Measurements from ENCODE around the gene TRIM63. TPM values are rescaled to one million over a fixed set of nuclear protein-coding genes. Genes with fewer than 3 reads are reported as not detected.

The TRIM63 gene
- total RNA-seq, 1 donor from 2014 or later: not detected

GRCh38 chr1:26079960-26080814 is 12.8 kb upstream of the TRIM63 start:
- no peaks in the 10 kb centered on the region for H3K27me3 ChIP-seq
- no peaks in the 10 kb centered on the region for H3K4me1 ChIP-seq
- no peaks in the 10 kb centered on the region for H3K36me3 ChIP-seq
- DNase-seq (ENCODE audit: extremely low spot score in 2 of 2): no peak
- TF ChIP-seq POLR2AphosphoS5 (IDR thresholded peaks at IDR 0.05; ENCODE audit: insufficient read depth in 1 of 2, low read depth in 1 of 2) (no peak), CTCF (IDR thresholded peaks at IDR 0.05) (no peak), POLR2A (IDR thresholded peaks at IDR 0.05) (no peak)
- H3K27ac ChIP-seq: no peak overlapping the region
- no peaks in the 10 kb centered on the region for H3K9me3 ChIP-seq
- intact Hi-C loops (cut with DNase I): no loop called here
- H3K4me3 ChIP-seq: no peak overlapping the region

- Histone ChIP-seq H3K9me3 (no peaks in the 10 kb centered on the region), H3K27ac (no peak overlapping the region), H3K4me1 (no peaks in the 10 kb centered on the region), H3K36me3 (no peaks in the 10 kb centered on the region), H3K4me3 (no peak overlapping the region), H3K27me3 (no peaks in the 10 kb centered on the region)
- DNase-seq (ENCODE audit: extremely low spot score in 2 of 2): no peak
- intact Hi-C loops (cut with DNase I): no loop called here
- TF ChIP-seq POLR2A (IDR thresholded peaks at IDR 0.05) (no peak), POLR2AphosphoS5 (IDR thresholded peaks at IDR 0.05; ENCODE audit: insufficient read depth in 1 of 2, low read depth in 1 of 2) (no peak), CTCF (IDR thresholded peaks at IDR 0.05) (no peak)
Observed at GRCh38 chr1:26079178-26079563, 11.7 kb upstream of the TRIM63 start.

- no peak for TF ChIP-seq POLR2AphosphoS5 (IDR thresholded peaks at IDR 0.05; ENCODE audit: insufficient read depth in 1 of 2, low read depth in 1 of 2)
- TF ChIP-seq CTCF (IDR thresholded peaks at IDR 0.05): no peak
- no peaks in the 10 kb centered on the region for H3K4me1 ChIP-seq
- no peaks in the 10 kb centered on the region for H3K9me3 ChIP-seq
- intact Hi-C loops (cut with DNase I): no loop called here
- no peak for DNase-seq (ENCODE audit: extremely low spot score in 2 of 2)
- H3K27ac ChIP-seq: no peak overlapping the region
- no peaks in the 10 kb centered on the region for H3K36me3 ChIP-seq
- H3K27me3 ChIP-seq: no peaks in the 10 kb centered on the region
- H3K4me3 ChIP-seq: no peak overlapping the region
Observed at GRCh38 chr1:26078286-26079177, 11.1 kb upstream of the TRIM63 start.

GRCh38 chr1:26077524-26077923 is 10.1 kb upstream of the TRIM63 start:
- Histone ChIP-seq H3K36me3 (no peaks in the 10 kb centered on the region), H3K27ac (no peak overlapping the region), H3K4me1 (no peaks in the 10 kb centered on the region), H3K9me3 (no peaks in the 10 kb centered on the region), H3K4me3 (no peak overlapping the region), H3K27me3 (no peaks in the 10 kb centered on the region)
- intact Hi-C loops (cut with DNase I): no loop called here
- TF ChIP-seq POLR2AphosphoS5 (IDR thresholded peaks at IDR 0.05; ENCODE audit: insufficient read depth in 1 of 2, low read depth in 1 of 2): no peak
- DNase-seq (ENCODE audit: extremely low spot score in 2 of 2): no peak

GRCh38 chr1:26075421-26076144 is 8.2 kb upstream of the TRIM63 start:
- no peak for DNase-seq (ENCODE audit: extremely low spot score in 2 of 2)
- H3K4me1 ChIP-seq: no peaks in the 10 kb centered on the region
- H3K27ac ChIP-seq: no peak overlapping the region
- no peaks in the 10 kb centered on the region for H3K27me3 ChIP-seq
- intact Hi-C loops (cut with DNase I): no loop called here
- H3K4me3 ChIP-seq: no peak overlapping the region
- H3K9me3 ChIP-seq: no peaks in the 10 kb centered on the region
- TF ChIP-seq CTCF (IDR thresholded peaks at IDR 0.05): no peak
- TF ChIP-seq POLR2A (IDR thresholded peaks at IDR 0.05): no peak
- no peak for TF ChIP-seq POLR2AphosphoS5 (IDR thresholded peaks at IDR 0.05; ENCODE audit: insufficient read depth in 1 of 2, low read depth in 1 of 2)
- H3K36me3 ChIP-seq: no peaks in the 10 kb centered on the region
